ENCODE data around the gene NR4A2.

GRCh38 chr2:156340377-156340776 lies 7.9 kb upstream of the NR4A2 start:
- no peak for TF ChIP-seq SIN3A (IDR thresholded peaks at IDR 0.05; ENCODE audit: low read depth)
- TF ChIP-seq CTCF (IDR thresholded peaks at IDR 0.05 in 2 of 3, conservative IDR thresholded peaks at IDR 0.05 in 1 of 3; ENCODE audit: borderline replicate concordance in 1 of 3, insufficient read depth in 1 of 3, low read depth in 2 of 3, low read length in 2 of 3) = no peak
- no peak for TF ChIP-seq POLR2AphosphoS5 (IDR thresholded peaks at IDR 0.05; ENCODE audit: low read depth, low read length)
- no peak for TF ChIP-seq EZH2phosphoT487 (IDR thresholded peaks at IDR 0.05; ENCODE audit: borderline replicate concordance)
- TF ChIP-seq ZBTB33 (IDR thresholded peaks at IDR 0.05; ENCODE audit: extremely low read depth, insufficient replicate concordance, low read length) = no peak
- no peak for TF ChIP-seq RAD21 (IDR thresholded peaks at IDR 0.05; ENCODE audit: low read depth)
- TF ChIP-seq EGR1 (IDR thresholded peaks at IDR 0.05; ENCODE audit: low read depth) = no peak
- TF ChIP-seq EZH2 (IDR thresholded peaks at IDR 0.05) = no peak
- TF ChIP-seq, protein P1, sequence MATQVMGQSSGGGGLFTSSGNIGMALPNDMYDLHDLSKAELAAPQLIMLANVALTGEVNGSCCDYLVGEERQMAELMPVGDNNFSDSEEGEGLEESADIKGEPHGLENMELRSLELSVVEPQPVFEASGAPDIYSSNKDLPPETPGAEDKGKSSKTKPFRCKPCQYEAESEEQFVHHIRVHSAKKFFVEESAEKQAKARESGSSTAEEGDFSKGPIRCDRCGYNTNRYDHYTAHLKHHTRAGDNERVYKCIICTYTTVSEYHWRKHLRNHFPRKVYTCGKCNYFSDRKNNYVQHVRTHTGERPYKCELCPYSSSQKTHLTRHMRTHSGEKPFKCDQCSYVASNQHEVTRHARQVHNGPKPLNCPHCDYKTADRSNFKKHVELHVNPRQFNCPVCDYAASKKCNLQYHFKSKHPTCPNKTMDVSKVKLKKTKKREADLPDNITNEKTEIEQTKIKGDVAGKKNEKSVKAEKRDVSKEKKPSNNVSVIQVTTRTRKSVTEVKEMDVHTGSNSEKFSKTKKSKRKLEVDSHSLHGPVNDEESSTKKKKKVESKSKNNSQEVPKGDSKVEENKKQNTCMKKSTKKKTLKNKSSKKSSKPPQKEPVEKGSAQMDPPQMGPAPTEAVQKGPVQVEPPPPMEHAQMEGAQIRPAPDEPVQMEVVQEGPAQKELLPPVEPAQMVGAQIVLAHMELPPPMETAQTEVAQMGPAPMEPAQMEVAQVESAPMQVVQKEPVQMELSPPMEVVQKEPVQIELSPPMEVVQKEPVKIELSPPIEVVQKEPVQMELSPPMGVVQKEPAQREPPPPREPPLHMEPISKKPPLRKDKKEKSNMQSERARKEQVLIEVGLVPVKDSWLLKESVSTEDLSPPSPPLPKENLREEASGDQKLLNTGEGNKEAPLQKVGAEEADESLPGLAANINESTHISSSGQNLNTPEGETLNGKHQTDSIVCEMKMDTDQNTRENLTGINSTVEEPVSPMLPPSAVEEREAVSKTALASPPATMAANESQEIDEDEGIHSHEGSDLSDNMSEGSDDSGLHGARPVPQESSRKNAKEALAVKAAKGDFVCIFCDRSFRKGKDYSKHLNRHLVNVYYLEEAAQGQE (IDR thresholded peaks at IDR 0.05; ENCODE audit: low read depth) = no peak
- TF ChIP-seq, protein P2, sequence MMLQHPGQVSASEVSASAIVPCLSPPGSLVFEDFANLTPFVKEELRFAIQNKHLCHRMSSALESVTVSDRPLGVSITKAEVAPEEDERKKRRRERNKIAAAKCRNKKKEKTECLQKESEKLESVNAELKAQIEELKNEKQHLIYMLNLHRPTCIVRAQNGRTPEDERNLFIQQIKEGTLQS (IDR thresholded peaks at IDR 0.05) = no peak
- no peak for TF ChIP-seq SRF (IDR thresholded peaks at IDR 0.05; ENCODE audit: low read depth)
